HG03039 (cell line): ENCODE data around the gene RASA3.
"Not testable (repeated sequence)": the region's sequence is repeated elsewhere in the genome, so short reads cannot be mapped to it uniquely, and the experiment has no call there.

ENCODE experiments used
- ATAC-seq: cut with Tn5 transposase; IDR thresholded peaks from one replicate; pipeline ENCODE4 v1.9.1; 2021; ENCODE audit warnings: mild to moderate bottlenecking, moderate library complexity; ENCODE audit not compliant: unreplicated experiment

Gene RASA3

DNA sequence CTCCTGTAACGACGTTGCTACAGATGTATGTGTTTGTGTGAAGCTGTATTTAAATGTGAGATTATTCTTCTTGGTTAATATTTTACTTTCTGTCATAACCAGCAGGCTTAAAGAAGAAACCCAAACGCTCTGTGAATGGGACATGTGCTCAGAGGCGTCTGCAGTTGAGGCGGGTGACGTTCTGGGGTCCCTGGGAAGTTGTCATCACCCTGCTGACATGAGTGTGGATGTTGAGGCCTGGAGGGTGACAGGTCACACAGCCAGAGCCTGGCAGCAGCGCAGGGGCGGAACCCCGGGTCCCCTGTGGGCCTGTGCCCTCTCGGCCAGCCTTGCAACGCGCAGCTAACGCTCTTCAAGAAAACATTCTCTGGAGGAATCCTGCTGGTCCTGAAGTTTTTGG is 16.6 kb downstream of the RASA3 start:
- ATAC-seq, result no peak

- no peak for ATAC-seq
Measured at GRCh38 chr13:114115191-114115671, 17.2 kb downstream of the RASA3 start.

GRCh38 chr13:114114666-114115065 is 17.8 kb downstream of the RASA3 start:
- not testable (repeated sequence) for ATAC-seq

DNA sequence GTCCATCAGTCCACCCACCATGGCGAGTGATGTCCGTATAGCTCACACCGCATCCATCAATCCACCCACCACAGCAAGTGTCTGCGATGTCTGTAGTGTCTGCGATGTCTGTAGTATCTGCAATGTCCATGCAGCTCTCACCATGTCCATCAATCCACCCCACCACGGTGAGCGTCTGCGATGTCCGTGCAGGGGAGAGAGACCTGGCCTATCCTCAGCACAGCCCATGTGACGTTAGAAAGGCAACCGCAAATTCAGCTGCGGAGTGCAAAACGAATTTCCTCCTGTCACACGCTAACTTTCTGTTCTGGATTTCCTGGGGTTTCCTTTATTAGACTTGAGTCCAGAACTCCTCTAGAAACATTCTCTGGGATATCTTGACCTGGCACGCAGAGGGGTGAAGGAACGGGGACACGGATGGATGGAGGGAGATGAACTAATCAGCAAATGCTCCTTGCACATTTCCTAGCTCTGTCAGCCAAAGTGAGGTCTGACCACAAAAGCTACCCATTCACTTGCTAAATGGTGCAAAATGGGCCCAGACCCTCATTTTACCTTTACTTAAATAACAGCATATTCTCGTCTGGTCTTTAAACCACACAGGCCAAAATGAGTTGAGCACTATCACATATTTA is 18.3 kb downstream of the RASA3 start:
- no peak for ATAC-seq

- ATAC-seq, result not testable (repeated sequence)
Measured at GRCh38 chr13:114113395-114113794, 19.0 kb downstream of the RASA3 start.

- ATAC-seq, result no peak
Measured at GRCh38 chr13:114112826-114113322, 19.5 kb downstream of the RASA3 start.

DNA sequence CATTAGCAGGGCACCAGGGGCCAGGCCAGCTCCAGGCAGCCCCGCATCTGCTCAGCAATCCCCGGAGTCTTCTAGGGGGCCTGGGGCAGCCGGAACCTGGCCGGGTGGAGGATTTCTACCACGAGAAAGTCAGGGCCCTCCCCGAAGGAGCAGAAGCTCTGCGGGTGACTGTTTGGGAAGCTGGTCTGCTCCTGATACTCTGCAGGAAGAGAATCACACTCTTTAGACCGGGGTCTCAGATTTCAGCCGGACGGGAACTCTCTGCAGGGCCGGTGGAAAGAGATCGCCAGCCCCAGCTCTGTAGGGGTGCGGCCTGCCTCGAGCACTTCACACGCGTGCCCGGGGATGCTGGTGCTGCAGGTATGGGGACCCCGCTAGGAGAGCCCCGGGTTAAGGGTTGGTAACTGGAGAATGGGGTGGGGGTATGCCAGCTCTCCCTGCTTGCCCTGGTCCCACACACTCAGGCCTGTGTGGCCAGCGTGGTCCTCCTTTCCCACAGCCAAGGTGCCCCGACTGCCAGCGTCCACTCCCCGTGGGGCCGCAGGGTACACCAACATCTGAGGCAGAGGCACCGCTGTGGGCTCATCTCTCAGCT is 20.1 kb downstream of the RASA3 start:
- ATAC-seq, result no peak

DNA sequence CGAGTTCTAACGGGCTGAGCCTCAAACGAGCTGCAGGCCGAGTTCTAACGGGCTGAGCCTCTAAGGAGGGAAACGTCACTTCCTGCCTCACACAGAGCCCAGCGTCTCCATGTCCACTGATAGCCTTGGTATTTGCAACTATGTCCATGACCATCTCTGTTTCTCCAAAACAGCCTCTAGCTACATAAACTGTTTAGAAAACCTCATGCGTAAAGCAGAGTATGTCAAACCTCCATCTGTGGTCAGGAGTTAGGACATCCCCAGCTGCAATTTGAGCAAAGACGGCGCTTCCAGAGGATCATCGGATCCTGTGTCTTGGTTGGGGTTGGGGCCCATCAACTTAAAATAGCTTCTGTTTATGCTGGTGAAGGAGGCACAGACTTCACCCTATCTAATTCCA is 20.8 kb downstream of the RASA3 start:
- ATAC-seq, result no peak

GRCh38 chr13:114110830-114111189 is 21.6 kb downstream of the RASA3 start:
- not testable (repeated sequence) for ATAC-seq

GRCh38 chr13:114110091-114110829 is 22.2 kb downstream of the RASA3 start:
- ATAC-seq, result no peak

DNA sequence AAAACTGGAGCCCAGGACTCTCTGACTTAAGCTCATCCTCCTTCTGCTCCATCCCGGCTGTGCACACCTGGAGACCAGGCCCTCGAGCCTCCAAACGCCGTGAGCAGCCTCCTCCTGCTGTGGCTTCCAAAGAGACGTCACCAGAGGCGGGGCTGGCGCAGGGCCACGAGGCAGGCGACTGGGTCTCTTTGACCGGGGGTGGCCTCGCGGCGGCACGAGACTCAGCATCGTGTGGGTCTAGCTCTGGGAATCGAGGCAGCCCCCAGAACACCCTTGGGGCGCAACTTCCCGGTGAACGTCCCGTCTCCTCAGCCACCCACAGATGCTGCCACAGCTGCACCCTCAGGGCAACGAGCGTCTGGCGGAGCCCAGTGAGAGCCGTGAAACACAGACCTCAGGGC is 22.8 kb downstream of the RASA3 start:
- ATAC-seq, result no peak

GRCh38 chr13:114108894-114109293 is 23.5 kb downstream of the RASA3 start:
- ATAC-seq, result no peak

DNA sequence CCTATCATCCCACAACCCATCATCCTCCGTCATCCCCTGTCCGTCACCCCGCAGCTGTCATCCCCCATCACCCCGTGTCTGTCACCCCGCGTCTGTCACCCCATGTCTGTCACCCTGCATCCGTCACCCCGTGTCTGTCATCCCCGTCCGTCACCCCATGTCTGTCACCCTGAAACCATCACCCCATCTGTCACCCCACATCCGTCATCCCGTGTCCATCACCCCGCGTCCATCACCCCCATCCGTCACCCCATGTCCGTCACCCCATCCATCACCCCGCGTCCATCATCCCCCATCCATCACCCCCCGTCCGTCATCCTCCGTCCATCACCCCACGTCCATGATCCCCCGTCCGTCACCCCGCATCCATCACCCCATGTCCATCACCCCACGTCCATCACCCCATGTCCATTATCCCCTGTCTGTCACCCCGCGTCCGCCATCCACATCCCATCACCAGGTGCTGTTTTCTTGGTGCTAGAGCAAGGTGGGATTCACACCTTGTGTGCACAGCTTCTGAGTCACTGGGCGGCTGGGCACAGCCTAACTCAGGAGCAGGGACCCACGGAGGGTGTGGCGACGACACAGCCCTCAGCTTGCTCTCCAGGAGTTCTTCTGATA is 24.2 kb downstream of the RASA3 start:
- no peak for ATAC-seq

- no peak for ATAC-seq
Measured at GRCh38 chr13:114107686-114108081, 24.7 kb downstream of the RASA3 start.

GRCh38 chr13:114106991-114107685 is 25.3 kb downstream of the RASA3 start:
- ATAC-seq, result no peak

GRCh38 chr13:114106526-114106925 is 25.9 kb downstream of the RASA3 start:
- ATAC-seq, result no peak

- no peak for ATAC-seq
Measured at GRCh38 chr13:114105521-114106225, 26.8 kb downstream of the RASA3 start.

DNA sequence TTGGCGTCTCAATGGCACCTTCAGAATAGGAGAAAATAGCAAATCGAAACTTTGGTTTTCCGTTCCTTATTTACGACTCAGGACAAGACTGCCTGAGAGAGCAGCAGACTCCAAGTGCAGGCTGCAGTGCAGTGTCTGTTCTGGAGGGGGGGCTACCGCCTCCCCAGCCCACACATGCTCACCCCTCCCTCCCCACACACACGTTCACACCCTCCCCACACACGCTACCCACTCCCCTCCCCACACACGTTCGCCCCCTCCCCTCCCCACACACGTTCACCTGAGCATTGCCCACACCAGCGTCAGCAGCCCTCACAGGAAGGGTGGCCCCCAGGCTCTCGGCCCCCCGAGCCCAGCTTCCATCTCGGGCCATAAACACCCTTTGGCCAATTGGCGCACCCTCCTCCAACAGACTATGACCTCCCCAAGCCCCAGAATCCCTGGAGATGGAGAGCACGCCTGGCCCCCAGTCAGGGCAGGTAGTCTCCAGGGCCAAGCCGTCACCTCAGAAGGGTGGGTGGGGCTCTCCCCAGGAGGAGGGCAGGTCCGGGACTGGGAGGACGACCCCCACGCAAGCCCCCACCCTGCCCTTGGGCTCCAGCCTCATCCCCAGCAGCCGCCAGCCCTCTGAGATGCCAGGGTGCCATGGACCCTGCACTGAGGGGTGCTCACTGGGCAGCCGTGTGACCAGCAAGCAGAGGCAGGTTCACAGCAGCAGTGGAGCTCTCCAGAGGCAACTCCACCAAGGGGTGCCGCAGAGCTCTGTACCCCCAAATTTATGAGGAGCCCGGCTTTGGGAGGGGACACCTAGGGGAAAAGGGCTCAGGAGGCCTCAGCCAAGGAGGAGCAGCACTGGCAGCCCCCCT is 27.5 kb downstream of the RASA3 start:
- ATAC-seq, result no peak
